Measurements from ENCODE around the gene WDCP. TPM values are rescaled to one million over a fixed set of nuclear protein-coding genes. Genes with fewer than 3 reads are reported as not detected.
A peak's percentile ranks its signal among the peaks of the same experiment; 100 is the strongest.
"Not testable (repeated sequence)": the region's sequence is repeated elsewhere in the genome, so short reads cannot be mapped to it uniquely, and the experiment has no call there.

WDCP gene
- total and polyA plus RNA-seq, 5 donors from 2014 or later: 3.4 to 11.0 (median 5.3) TPM

DNA sequence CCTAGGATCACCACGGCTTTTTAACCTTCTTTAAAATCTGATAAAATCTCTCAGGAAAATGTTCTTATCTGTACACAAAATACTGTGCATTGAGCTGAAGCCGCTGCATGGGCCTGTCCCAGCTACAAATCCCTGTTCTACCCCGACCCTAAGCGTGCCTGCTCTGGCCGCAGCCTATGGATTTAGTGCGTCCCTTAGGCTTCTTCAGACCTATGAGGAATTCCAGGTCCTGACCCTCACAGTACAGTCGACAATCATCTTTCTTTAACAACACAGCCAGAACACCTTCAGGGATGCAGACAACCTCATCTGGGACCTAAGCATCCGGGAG lies 477 bp upstream of the WDCP start:
- Histone ChIP-seq H3K4me3 (ENCODE audit: low read depth, low read length) (peak overlapping the region; percentile 51), H3K9me3 (ENCODE audit: control insufficient read depth in 2 of 2, low read length in 2 of 2) (no peaks in the 10 kb centered on the region), H3K36me3 (ENCODE audit: control insufficient read depth, insufficient read depth, low read length) (no peaks in the 10 kb centered on the region), H3K27ac (ENCODE audit: insufficient read depth, low read length, poor library complexity, severe bottlenecking) (no peak overlapping the region), H3K4me1 (ENCODE audit: control insufficient read depth, insufficient read depth, low read length, poor library complexity, severe bottlenecking) (peaks cover 28% of the 10 kb centered on the region), H3K27me3 (ENCODE audit: control insufficient read depth, insufficient read depth, low read length) (peaks cover 21% of the 10 kb centered on the region)
- Mint-ChIP-seq H3K27me3 (peaks cover 10% of the 10 kb centered on the region), H3K27ac (peak overlapping the region in 1 of 3 donors; percentile 95), H3K4me1 (peaks cover 16 to 34% (median 18%) of the 10 kb centered on the region in 4 donors), H3K9me3 (no peaks in the 10 kb centered on the region), H3K36me3 (peaks cover 4% of the 10 kb centered on the region), H3K4me3 (peak overlapping the region; percentile 90 to 100 (median 95))
- DNase-seq (no peak), ATAC-seq (ENCODE audit: low read depth in 2 of 2) (no peak)

DNA sequence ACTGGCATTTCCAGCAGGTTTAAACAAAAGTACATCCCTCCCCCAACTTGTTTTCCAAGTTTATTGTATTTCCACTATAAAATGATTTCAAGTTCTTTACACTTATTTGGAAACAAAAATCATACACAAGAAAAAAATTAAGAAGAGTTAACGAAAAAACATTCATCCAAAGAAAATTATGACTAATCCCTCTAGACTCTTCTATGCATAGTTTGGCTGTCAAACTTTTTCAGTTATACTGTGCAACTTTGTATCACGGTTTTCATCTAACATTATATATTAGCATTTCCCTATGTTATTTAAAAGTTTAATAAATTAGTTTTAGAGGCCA lies 627 bp downstream of the WDCP start:
- Histone ChIP-seq H3K27ac (ENCODE audit: insufficient read depth, low read length, poor library complexity, severe bottlenecking) (no peak overlapping the region), H3K36me3 (ENCODE audit: control insufficient read depth, insufficient read depth, low read length) (no peaks in the 10 kb centered on the region), H3K27me3 (ENCODE audit: control insufficient read depth, insufficient read depth, low read length) (peaks cover 15% of the 10 kb centered on the region), H3K4me1 (ENCODE audit: control insufficient read depth, insufficient read depth, low read length, poor library complexity, severe bottlenecking) (peaks cover 28% of the 10 kb centered on the region), H3K9me3 (ENCODE audit: control insufficient read depth in 2 of 2, low read length in 2 of 2) (no peaks in the 10 kb centered on the region), H3K4me3 (ENCODE audit: low read depth, low read length) (peak overlapping the region; percentile 94)
- H3K27ac Mint-ChIP-seq: peak overlapping the region in 1 of 3 donors; percentile 95
- peaks cover 10% of the 10 kb centered on the region for H3K27me3 Mint-ChIP-seq
- no peaks in the 10 kb centered on the region for H3K9me3 Mint-ChIP-seq
- ATAC-seq (ENCODE audit: low read depth in 2 of 2) (no peak), DNase-seq (no peak)
- peaks cover 16 to 34% (median 18%) of the 10 kb centered on the region in 4 donors for H3K4me1 Mint-ChIP-seq
- peaks cover 4% of the 10 kb centered on the region for H3K36me3 Mint-ChIP-seq
- H3K4me3 Mint-ChIP-seq: peak overlapping the region; percentile 90 to 100 (median 95)

DNA sequence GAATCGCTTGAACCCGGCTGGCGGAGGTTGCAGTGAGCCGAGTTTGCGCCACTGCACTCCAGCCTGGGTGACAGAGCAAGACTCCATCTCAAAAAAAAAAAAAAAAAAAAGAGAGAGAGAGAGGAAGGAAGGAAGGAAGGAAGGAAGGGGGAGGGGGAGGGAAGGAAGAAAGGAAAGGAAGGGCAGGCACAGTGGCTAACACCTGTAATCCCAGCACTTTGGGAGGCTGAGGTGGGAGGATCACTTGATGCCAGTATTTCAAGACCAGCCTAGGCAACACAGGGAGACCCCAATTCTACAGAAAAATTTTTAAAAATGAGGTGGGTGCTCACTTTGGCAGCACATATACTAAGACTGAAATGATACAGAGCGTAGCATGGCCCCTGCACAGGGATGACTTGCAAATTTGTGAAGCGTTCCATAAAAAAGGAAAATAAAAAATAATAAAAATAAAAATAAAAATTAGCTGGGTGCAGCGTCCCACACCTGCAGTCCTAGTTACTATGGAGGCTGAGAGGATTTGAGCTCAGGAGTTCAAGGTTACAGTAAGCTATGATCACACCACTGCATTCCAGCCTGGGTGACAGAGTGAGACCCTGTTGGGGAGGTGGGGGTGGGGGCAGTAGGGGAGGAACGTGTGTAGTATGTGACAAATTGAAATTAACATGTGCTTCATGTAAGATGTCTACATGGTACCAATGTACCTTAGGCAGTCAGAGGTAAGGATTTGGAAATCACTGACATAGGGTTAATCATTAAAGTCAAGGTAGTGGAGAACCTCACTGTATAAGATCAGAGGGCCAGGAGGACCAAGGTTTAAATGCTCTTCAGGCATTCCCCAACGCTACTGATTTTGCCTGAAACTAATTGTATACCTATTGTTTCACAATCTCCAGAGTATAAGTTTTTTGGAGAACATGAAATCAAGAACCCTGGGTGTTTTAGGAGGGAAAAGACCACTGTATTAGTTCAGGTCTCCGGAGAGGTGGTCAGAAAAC lies 1.4 kb downstream of the WDCP start:
- DNase-seq: no peak
- peaks cover 10% of the 10 kb centered on the region for H3K27me3 Mint-ChIP-seq
- peaks cover 16 to 36% (median 18%) of the 10 kb centered on the region in 4 donors for H3K4me1 Mint-ChIP-seq
- Histone ChIP-seq H3K36me3 (ENCODE audit: control insufficient read depth, insufficient read depth, low read length) (no peaks in the 10 kb centered on the region), H3K4me1 (ENCODE audit: control insufficient read depth, insufficient read depth, low read length, poor library complexity, severe bottlenecking) (peaks cover 28% of the 10 kb centered on the region), H3K4me3 (ENCODE audit: low read depth, low read length) (peak overlapping the region; percentile 94), H3K27me3 (ENCODE audit: control insufficient read depth, insufficient read depth, low read length) (peaks cover 11% of the 10 kb centered on the region), H3K27ac (ENCODE audit: insufficient read depth, low read length, poor library complexity, severe bottlenecking) (no peak overlapping the region), H3K9me3 (ENCODE audit: control insufficient read depth in 2 of 2, low read length in 2 of 2) (no peaks in the 10 kb centered on the region)
- no peak for ATAC-seq (ENCODE audit: low read depth in 2 of 2)
- peak overlapping the region; percentile 90 to 100 (median 95) for H3K4me3 Mint-ChIP-seq
- peak overlapping the region in 1 of 3 donors; percentile 48 for H3K27ac Mint-ChIP-seq
- no peaks in the 10 kb centered on the region for H3K9me3 Mint-ChIP-seq
- H3K36me3 Mint-ChIP-seq: peaks cover 4% of the 10 kb centered on the region

DNA sequence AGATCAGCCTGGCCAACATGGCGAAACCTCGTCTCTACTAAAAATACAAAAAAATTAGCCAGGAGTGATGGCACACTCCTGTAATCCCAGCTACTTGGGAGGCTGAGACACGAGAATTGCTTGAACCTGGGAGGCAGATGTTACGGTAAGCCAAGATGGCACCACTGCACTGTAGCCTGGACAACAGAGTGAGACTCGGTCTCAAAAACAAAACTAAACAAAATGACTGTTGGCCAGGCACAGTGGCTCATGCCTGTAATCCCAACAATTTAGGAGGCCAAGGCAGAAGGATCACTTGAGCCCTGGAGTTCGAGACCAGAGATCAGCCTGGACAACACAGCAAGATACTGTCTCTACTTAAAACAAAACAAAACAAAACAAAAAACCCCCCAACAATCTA lies 4.1 kb downstream of the WDCP start:
- not testable (repeated sequence) for H3K9me3 ChIP-seq (ENCODE audit: control insufficient read depth in 2 of 2, low read length in 2 of 2); DNase-seq; H3K27ac ChIP-seq (ENCODE audit: insufficient read depth, low read length, poor library complexity, severe bottlenecking); H3K27ac Mint-ChIP-seq; H3K27me3 Mint-ChIP-seq; H3K27me3 ChIP-seq (ENCODE audit: control insufficient read depth, insufficient read depth, low read length); H3K4me3 ChIP-seq (ENCODE audit: low read depth, low read length); H3K9me3 Mint-ChIP-seq; H3K4me1 ChIP-seq (ENCODE audit: control insufficient read depth, insufficient read depth, low read length, poor library complexity, severe bottlenecking); ATAC-seq (ENCODE audit: low read depth in 2 of 2); H3K4me3 Mint-ChIP-seq
- peaks cover 13% of the 10 kb centered on the region for H3K36me3 ChIP-seq (ENCODE audit: control insufficient read depth, insufficient read depth, low read length)
- Mint-ChIP-seq H3K4me1 (peaks cover 17 to 31% (median 20%) of the 10 kb centered on the region in 4 donors), H3K36me3 (peaks cover 22% of the 10 kb centered on the region)

DNA sequence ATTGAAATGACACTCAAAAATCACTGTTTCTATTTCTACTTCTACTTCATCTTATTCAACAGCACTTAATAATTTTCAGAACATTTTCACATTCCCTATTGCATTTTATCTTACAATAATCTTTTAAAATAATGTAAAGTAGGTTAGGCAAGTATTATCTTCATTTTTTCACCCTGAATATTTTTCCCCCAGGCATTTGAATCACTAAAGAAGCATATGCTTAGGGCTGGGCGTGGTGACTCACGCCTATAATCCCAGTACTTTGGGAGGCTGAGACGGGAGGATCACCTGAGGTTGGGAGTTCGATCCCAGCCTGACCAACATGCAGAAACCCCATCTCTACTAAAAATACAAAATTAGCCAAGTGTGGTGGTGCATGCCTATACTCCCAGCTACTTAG lies 6.7 kb downstream of the WDCP start:
- ATAC-seq (ENCODE audit: low read depth in 2 of 2) (no peak), DNase-seq (no peak)
- Histone ChIP-seq H3K4me1 (ENCODE audit: control insufficient read depth, insufficient read depth, low read length, poor library complexity, severe bottlenecking) (peaks cover 5% of the 10 kb centered on the region), H3K9me3 (ENCODE audit: control insufficient read depth in 2 of 2, low read length in 2 of 2) (no peaks in the 10 kb centered on the region), H3K27me3 (ENCODE audit: control insufficient read depth, insufficient read depth, low read length) (no peaks in the 10 kb centered on the region), H3K36me3 (ENCODE audit: control insufficient read depth, insufficient read depth, low read length) (peaks cover 26% of the 10 kb centered on the region), H3K4me3 (ENCODE audit: low read depth, low read length) (no peak overlapping the region), H3K27ac (ENCODE audit: insufficient read depth, low read length, poor library complexity, severe bottlenecking) (no peak overlapping the region)
- Mint-ChIP-seq H3K27me3 (no peaks in the 10 kb centered on the region), H3K9me3 (no peaks in the 10 kb centered on the region), H3K4me3 (no peak overlapping the region), H3K36me3 (peaks cover 36% of the 10 kb centered on the region), H3K27ac (no peak overlapping the region), H3K4me1 (peaks cover 17 to 28% (median 21%) of the 10 kb centered on the region in 4 donors)

DNA sequence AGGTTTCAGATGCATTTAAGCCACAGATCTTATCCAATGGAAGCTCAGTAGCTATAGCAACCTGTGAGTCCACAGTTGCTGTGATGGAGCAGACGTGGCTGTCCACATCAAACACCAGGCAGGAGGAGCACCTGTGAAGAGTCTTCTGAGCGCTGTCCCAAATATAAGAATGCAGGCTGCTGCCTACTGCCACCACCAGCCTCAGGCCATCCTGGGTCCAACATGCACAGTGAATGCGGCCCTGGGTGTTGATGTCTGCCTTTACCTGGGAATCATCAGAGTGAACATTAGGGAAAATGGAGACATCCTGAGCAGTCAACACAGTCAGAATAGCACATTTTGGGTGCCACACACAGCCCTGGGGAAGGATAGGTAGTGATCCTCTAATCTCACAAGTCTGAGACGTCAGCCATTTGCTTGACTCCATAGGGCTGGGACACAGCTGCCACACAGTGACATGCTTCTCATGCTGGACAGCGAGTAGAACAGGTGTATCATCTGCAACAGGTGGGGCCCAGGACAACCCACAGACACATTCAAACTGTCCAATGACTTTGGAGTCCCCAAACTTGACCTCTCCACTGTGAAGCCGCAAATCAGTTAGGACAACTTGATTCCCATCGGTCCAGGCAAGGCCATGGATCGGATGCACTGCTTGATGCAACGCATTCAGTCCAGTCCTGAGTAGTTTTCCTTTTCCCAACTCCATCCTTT lies 8.2 kb downstream of the WDCP start:
- no peak for DNase-seq
- no peaks in the 10 kb centered on the region for H3K27me3 Mint-ChIP-seq
- Histone ChIP-seq H3K9me3 (ENCODE audit: control insufficient read depth in 2 of 2, low read length in 2 of 2) (no peaks in the 10 kb centered on the region), H3K27ac (ENCODE audit: insufficient read depth, low read length, poor library complexity, severe bottlenecking) (no peak overlapping the region), H3K36me3 (ENCODE audit: control insufficient read depth, insufficient read depth, low read length) (peaks cover 26% of the 10 kb centered on the region), H3K4me3 (ENCODE audit: low read depth, low read length) (no peak overlapping the region), H3K27me3 (ENCODE audit: control insufficient read depth, insufficient read depth, low read length) (no peaks in the 10 kb centered on the region), H3K4me1 (ENCODE audit: control insufficient read depth, insufficient read depth, low read length, poor library complexity, severe bottlenecking) (peaks cover 5% of the 10 kb centered on the region)
- H3K36me3 Mint-ChIP-seq: peaks cover 39% of the 10 kb centered on the region
- H3K27ac Mint-ChIP-seq: no peak overlapping the region
- no peak overlapping the region for H3K4me3 Mint-ChIP-seq
- H3K9me3 Mint-ChIP-seq: no peaks in the 10 kb centered on the region
- peaks cover 14 to 26% (median 21%) of the 10 kb centered on the region in 4 donors for H3K4me1 Mint-ChIP-seq
- ATAC-seq (ENCODE audit: low read depth in 2 of 2): no peak

DNA sequence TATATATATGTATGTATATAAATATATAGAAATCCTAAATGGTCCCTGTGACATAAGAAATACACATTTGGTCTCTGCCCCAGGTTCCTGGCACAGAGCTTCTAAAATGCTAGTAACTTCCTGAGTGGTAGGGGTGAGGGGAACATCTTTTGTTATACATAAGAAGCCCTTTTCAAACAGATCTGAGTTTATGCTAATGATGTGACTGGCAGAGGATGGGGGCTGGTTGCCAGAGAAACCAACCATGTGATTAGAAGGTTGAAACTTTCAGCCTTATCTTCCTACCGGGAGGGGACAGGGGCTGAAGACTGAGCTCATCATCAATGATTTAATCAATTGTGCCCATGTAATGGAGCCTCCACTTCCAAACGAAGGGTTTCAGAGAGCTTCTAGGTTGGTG lies 21.0 kb downstream of the WDCP start:
- DNase-seq (no peak), ATAC-seq (ENCODE audit: low read depth in 2 of 2) (no peak)
- H3K36me3 Mint-ChIP-seq: peaks cover 55% of the 10 kb centered on the region
- H3K27ac Mint-ChIP-seq: peak overlapping the region in 1 of 3 donors; percentile 12
- H3K4me1 ChIP-seq (ENCODE audit: control insufficient read depth, insufficient read depth, low read length, poor library complexity, severe bottlenecking): no peaks in the 10 kb centered on the region
- no peak overlapping the region for H3K27ac ChIP-seq (ENCODE audit: insufficient read depth, low read length, poor library complexity, severe bottlenecking)
- peaks cover 0 to 13% (median 4%) of the 10 kb centered on the region in 4 donors for H3K4me1 Mint-ChIP-seq
- H3K27me3 ChIP-seq (ENCODE audit: control insufficient read depth, insufficient read depth, low read length): no peaks in the 10 kb centered on the region
- H3K36me3 ChIP-seq (ENCODE audit: control insufficient read depth, insufficient read depth, low read length): peaks cover 40% of the 10 kb centered on the region
- no peaks in the 10 kb centered on the region for H3K9me3 ChIP-seq (ENCODE audit: control insufficient read depth in 2 of 2, low read length in 2 of 2)
- no peaks in the 10 kb centered on the region for H3K9me3 Mint-ChIP-seq
- no peak overlapping the region for H3K4me3 ChIP-seq (ENCODE audit: low read depth, low read length)
- no peaks in the 10 kb centered on the region for H3K27me3 Mint-ChIP-seq
- no peak overlapping the region for H3K4me3 Mint-ChIP-seq

Data from CD4-positive, CD25-positive, alpha-beta regulatory T cell (primary cell).